ENCODE results near the gene MEOX1.

DNA sequence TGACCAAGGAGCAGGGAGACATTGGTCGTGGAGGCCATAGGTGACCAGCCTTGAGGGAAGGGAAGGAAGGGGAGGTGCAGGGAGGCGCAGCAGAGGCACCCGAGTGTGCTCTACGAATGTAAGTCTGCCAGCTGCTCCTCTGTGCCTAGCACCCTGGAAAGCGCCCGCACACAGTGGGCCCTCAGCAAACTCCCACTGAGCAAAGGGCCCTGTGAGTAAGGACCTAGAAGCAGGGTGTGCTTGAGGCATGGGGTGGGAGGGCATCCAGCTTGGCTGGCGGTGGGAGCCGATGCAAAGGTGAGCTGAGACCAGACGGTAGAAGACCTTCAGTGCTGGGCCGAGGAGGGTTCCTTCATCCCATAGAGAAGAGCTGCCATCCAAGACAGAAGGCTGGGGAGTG is 36.2 kb upstream of the MEOX1 start:
- TF ChIP-seq, protein P1, sequence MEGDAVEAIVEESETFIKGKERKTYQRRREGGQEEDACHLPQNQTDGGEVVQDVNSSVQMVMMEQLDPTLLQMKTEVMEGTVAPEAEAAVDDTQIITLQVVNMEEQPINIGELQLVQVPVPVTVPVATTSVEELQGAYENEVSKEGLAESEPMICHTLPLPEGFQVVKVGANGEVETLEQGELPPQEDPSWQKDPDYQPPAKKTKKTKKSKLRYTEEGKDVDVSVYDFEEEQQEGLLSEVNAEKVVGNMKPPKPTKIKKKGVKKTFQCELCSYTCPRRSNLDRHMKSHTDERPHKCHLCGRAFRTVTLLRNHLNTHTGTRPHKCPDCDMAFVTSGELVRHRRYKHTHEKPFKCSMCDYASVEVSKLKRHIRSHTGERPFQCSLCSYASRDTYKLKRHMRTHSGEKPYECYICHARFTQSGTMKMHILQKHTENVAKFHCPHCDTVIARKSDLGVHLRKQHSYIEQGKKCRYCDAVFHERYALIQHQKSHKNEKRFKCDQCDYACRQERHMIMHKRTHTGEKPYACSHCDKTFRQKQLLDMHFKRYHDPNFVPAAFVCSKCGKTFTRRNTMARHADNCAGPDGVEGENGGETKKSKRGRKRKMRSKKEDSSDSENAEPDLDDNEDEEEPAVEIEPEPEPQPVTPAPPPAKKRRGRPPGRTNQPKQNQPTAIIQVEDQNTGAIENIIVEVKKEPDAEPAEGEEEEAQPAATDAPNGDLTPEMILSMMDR (IDR thresholded peaks at IDR 0.05; ENCODE audit: low read length) = no peak
- TF ChIP-seq EZH2 (optimal IDR thresholded peaks at IDR 0.05; ENCODE audit: low read depth, low read length) = no peak
- TF ChIP-seq EZH2phosphoT487 (IDR thresholded peaks at IDR 0.05; ENCODE audit: low read length) = no peak
